ENCODE measurements around the gene PPIC.
"Not testable (repeated sequence)": the region's sequence is repeated elsewhere in the genome, so short reads cannot be mapped to it uniquely, and the experiment has no call there.

PPIC gene

GRCh38 chr5:122981846-122982245, 54.7 kb downstream of the PPIC start:
- no peak overlapping the region for H3K4me3 ChIP-seq (ENCODE audit: low read depth, low read length)
- no peaks in the 10 kb centered on the region for H3K4me1 ChIP-seq (ENCODE audit: control insufficient read depth, insufficient read depth, low read length)
- H3K27me3 ChIP-seq (ENCODE audit: control insufficient read depth, insufficient read depth, low read length) = no peaks in the 10 kb centered on the region

DNA sequence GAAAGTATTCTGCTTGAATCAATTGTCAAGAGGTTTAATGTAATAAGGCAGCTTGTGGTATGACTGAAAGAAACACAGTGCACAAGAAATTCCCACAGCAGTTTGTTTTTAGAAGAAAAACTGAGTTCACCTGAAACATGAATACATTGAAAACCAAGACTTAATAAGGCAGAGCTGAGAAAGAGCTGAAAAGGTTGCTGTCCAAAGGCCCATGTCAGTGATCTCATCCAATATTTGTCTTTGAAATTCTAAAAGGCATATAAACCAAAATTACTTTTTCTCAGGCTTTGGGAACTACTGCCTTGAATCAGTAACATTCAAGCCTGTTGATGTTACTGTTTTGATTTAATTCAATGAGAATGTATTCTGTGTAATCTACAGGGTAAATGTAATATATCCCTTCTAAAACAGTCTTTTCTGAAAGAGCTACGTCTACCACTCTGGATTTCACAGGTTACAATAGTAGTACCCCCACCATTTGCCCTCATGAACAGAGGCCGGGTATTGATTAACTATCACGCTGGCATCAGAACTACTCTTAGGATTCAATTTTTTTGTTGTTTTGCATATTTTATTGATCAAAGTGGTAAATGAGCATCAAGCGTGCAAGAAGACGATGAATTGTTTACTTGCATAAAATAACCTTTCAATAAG, 57.8 kb downstream of the PPIC start:
- no peaks in the 10 kb centered on the region for H3K27me3 ChIP-seq (ENCODE audit: control insufficient read depth, insufficient read depth, low read length)
- H3K4me1 ChIP-seq (ENCODE audit: control insufficient read depth, insufficient read depth, low read length) = no peaks in the 10 kb centered on the region
- no peak overlapping the region for H3K9ac ChIP-seq (ENCODE audit: low read length)
- no peak overlapping the region for H3K27ac ChIP-seq (ENCODE audit: low read depth, low read length)
- no peaks in the 10 kb centered on the region for H3K36me3 ChIP-seq (ENCODE audit: control insufficient read depth, insufficient read depth, low read length)
- no peak overlapping the region for H3K4me3 ChIP-seq (ENCODE audit: low read depth, low read length)
- no peaks in the 10 kb centered on the region for H3K9me3 ChIP-seq (ENCODE audit: control insufficient read depth, insufficient read depth, low read depth, low read length)

More at GRCh38 chr5:122981846-122982245, 54.7 kb downstream of the PPIC start:
- H3K36me3 ChIP-seq (ENCODE audit: control insufficient read depth, insufficient read depth, low read length) = no peaks in the 10 kb centered on the region
- H3K9me3 ChIP-seq (ENCODE audit: control insufficient read depth, insufficient read depth, low read depth, low read length) = no peaks in the 10 kb centered on the region
- H3K27ac ChIP-seq (ENCODE audit: low read depth, low read length) = no peak overlapping the region
- no peak overlapping the region for H3K9ac ChIP-seq (ENCODE audit: low read length)

- H3K27ac ChIP-seq (ENCODE audit: low read depth, low read length) = no peak overlapping the region
Measured at GRCh38 chr5:122978068-122978467, 58.5 kb downstream of the PPIC start.

DNA sequence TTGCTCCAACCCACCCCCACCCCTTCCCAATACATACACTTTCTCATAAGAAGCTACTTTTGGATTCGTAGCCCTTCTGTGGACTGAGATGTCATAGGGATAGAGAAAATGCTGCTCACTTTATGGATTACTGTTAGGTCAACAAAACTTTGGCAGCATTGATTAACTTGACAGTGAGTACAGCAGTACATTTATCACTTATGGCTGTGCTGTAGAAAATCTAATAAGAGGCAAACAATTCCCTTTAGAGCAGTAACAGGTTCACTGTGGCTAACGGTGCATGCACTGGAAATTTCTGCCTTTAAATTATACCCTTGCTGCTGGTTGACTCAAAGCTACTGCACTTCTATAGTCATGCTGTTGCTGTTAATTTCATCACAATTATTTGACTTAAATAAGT, 59.2 kb downstream of the PPIC start:
- Histone ChIP-seq H3K9ac (ENCODE audit: low read length) (no peak overlapping the region), H3K36me3 (ENCODE audit: control insufficient read depth, insufficient read depth, low read length) (no peaks in the 10 kb centered on the region), H3K27ac (ENCODE audit: low read depth, low read length) (no peak overlapping the region), H3K4me1 (ENCODE audit: control insufficient read depth, insufficient read depth, low read length) (no peaks in the 10 kb centered on the region), H3K4me3 (ENCODE audit: low read depth, low read length) (no peak overlapping the region), H3K9me3 (ENCODE audit: control insufficient read depth, insufficient read depth, low read depth, low read length) (no peaks in the 10 kb centered on the region), H3K27me3 (ENCODE audit: control insufficient read depth, insufficient read depth, low read length) (no peaks in the 10 kb centered on the region)

More at GRCh38 chr5:122978068-122978467, 58.5 kb downstream of the PPIC start:
- Histone ChIP-seq H3K9me3 (ENCODE audit: control insufficient read depth, insufficient read depth, low read depth, low read length) (no peaks in the 10 kb centered on the region), H3K4me1 (ENCODE audit: control insufficient read depth, insufficient read depth, low read length) (no peaks in the 10 kb centered on the region), H3K36me3 (ENCODE audit: control insufficient read depth, insufficient read depth, low read length) (no peaks in the 10 kb centered on the region), H3K9ac (ENCODE audit: low read length) (no peak overlapping the region), H3K27me3 (ENCODE audit: control insufficient read depth, insufficient read depth, low read length) (no peaks in the 10 kb centered on the region), H3K4me3 (ENCODE audit: low read depth, low read length) (no peak overlapping the region)

GRCh38 chr5:122974251-122974650, 62.3 kb downstream of the PPIC start:
- not testable (repeated sequence) for H3K36me3 ChIP-seq (ENCODE audit: control insufficient read depth, insufficient read depth, low read length); H3K27ac ChIP-seq (ENCODE audit: low read depth, low read length); H3K4me3 ChIP-seq (ENCODE audit: low read depth, low read length); H3K4me1 ChIP-seq (ENCODE audit: control insufficient read depth, insufficient read depth, low read length); H3K9me3 ChIP-seq (ENCODE audit: control insufficient read depth, insufficient read depth, low read depth, low read length); H3K27me3 ChIP-seq (ENCODE audit: control insufficient read depth, insufficient read depth, low read length); H3K9ac ChIP-seq (ENCODE audit: low read length)

DNA sequence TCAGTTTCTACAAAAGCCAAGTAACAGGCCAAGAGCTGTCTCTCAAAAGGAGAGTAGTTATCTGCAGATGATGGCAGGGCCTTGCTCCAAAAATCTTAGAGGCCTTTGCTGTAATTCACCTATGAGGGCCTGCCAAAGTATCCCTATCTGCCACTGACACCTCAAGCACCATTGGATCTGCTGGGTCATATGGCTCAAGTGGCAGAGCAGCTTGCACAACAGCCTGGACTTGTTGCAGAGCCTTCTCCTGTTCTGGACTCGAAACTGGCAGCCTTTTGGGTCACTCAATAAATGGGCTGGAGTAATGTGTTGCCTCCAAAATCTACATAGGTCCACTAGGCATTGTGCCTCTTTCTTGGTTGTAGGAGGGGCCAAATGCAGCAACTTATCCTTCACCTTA, 62.8 kb downstream of the PPIC start:
- not testable (repeated sequence) for H3K9me3 ChIP-seq (ENCODE audit: control insufficient read depth, insufficient read depth, low read depth, low read length); H3K27ac ChIP-seq (ENCODE audit: low read depth, low read length); H3K4me3 ChIP-seq (ENCODE audit: low read depth, low read length); H3K4me1 ChIP-seq (ENCODE audit: control insufficient read depth, insufficient read depth, low read length); H3K9ac ChIP-seq (ENCODE audit: low read length); H3K27me3 ChIP-seq (ENCODE audit: control insufficient read depth, insufficient read depth, low read length); H3K36me3 ChIP-seq (ENCODE audit: control insufficient read depth, insufficient read depth, low read length)
